GOT3 (cell line): ENCODE data around the gene MXD4.
"Not testable (repeated sequence)": the region's sequence is repeated elsewhere in the genome, so short reads cannot be mapped to it uniquely, and the experiment has no call there.

Experiments
- DNase-seq: peaks from one replicate; lab custom pipeline; 2025; ENCODE audit warnings: mixed read lengths; lab: John Stamatoyannopoulos, UW

MXD4 gene

DNA sequence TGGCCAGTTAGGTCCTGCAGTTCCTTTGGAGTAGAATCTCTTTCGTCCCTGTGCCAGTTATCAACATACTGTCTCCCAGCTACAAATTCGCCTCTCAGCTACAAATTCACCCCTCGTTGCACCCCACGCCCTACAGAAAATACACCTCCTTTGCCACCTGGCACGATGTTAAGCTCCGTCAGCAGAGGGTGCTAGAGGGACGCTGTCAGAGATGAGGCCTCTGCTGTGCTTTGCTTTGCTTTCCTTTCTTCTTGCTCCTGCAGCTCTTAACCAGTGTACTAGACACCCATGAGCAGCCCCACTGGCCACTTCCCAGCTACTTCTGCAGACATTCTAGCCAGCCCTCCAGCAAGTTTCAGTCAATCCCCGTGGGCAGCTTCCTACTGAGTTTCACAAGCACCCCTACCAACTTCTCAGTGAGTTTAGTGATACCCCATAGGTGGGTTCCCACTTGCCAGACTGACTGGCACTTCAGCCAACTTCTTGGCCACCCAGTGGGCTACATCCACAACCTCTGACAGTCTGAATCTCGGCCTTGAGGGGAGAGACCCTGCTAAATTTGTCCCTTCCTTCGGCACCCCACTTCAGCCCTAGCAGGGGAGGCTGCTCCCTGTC lies 41.8 kb downstream of the MXD4 start:
- DNase-seq: peak; percentile 11

- no peak for DNase-seq
Observed at GRCh38 chr4:2219233-2219760, 42.6 kb downstream of the MXD4 start.

DNA sequence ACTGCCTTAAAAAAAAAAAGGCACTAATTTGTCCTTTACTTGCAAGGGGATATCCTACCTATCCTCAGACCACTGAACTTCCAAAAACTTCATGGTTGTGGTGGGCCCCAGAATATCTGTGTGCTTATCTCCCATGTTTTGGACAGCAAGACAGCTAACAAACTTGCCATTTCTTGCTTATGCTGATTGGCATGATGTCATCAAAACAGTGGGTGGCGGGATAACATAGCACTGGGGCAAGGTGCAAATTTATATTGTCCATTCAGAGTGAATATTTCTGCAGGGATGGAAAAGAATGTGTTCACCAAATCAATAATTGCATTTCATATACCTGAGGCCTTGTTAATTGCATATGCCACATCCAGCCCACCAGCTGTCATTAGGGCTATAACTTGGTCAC lies 43.5 kb downstream of the MXD4 start:
- DNase-seq: no peak

DNA sequence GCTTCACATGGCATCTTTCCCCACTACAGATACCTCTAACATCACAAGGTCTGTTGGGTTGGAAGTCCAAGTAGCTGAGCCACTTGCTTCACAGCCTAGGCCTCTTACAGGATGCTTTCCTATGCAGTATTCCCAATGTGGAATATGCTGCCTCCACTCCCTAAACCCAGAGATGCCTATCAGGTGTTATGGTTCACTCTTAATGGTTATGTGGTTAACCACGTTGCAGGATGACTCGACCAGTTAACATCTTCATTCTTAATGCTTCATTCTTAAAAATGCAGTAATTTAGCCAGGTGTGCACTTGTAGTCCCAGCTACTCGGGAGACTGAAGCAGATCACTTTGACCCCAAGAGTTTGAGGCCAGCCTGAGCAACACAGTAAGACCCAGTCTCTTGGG lies 44.2 kb downstream of the MXD4 start:
- DNase-seq: no peak

- no peak for DNase-seq
Observed at GRCh38 chr4:2212831-2213230, 49.1 kb downstream of the MXD4 start.

- not testable (repeated sequence) for DNase-seq
Observed at GRCh38 chr4:2202789-2203188, 59.1 kb downstream of the MXD4 start.
